ENCODE measurements around the gene PDE6B.

- TF ChIP-seq CTCF (conservative IDR thresholded peaks at IDR 0.05; ENCODE audit: low read depth in 2 of 2) (no peak), POLR2AphosphoS5 (IDR thresholded peaks at IDR 0.05; ENCODE audit: low read depth) (no peak), ETS1 (IDR thresholded peaks at IDR 0.05) (no peak), REST (IDR thresholded peaks at IDR 0.05; ENCODE audit: unreplicated experiment) (no peak), CREB1 (CRISPR knock-in tag; IDR thresholded peaks at IDR 0.05; ENCODE audit: low read depth) (no peak), JUNB (IDR thresholded peaks at IDR 0.05; ENCODE audit: unreplicated experiment) (no peak)
Measured at GRCh38 chr4:577499-578450, 47.6 kb upstream of the PDE6B start.

All from GM23338 (cell line).